Non-pigmented ciliary epithelial cell (primary cell): ENCODE results near the gene CMTM5.
"Not testable (repeated sequence)": the region's sequence is repeated elsewhere in the genome, so short reads cannot be mapped to it uniquely, and the experiment has no call there.

ENCODE experiments used
- DNase-seq: peaks from one replicate; pipeline ENCODE4 v3.0.0-alpha.2; 2010; ENCODE audit warnings: low read depth

Gene CMTM5

GRCh38 chr14:23415821-23416778, 39.3 kb downstream of the CMTM5 start:
- no peak for DNase-seq

DNA sequence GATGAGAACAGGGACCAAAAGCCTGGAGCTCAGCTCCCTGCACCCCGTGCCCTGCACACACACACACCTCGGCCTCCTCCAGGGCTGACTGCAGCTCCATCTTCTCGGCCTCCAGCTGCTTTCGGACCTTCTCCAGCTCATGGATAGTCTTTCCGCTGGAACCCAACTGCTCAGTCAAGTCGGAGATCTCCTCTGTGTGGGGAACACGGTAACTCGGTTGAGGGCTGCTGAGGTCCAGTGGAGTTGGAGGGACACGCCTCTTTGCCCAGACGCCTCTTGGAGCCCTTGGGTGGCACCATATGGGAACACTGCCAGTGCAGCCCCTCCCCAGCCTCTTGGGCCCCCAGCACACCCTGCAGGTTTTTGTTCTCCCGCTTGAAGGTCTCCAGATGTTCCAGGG, 40.0 kb downstream of the CMTM5 start:
- DNase-seq = no peak

DNA sequence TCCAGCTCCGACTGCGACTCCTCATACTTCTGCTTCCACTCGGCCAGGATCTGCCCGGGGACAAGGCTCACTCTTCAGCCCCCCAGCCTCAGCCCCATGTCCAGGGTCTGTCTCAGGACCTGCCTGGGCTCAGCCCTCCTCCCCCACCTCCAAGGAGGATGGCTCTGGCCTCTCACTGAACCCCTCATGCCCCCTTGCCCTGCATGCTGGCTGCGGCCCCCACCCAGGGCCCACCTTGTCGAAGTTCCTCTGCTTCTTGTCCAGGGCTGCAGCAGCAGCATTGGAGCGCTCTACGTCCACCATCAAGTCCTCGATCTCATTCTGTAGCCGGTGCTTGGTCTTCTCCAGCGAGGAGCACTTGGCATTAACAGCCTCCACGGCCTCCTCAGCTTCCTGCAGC, 40.4 kb downstream of the CMTM5 start:
- DNase-seq = not testable (repeated sequence)

- DNase-seq = no peak
These were observed 41.2 kb downstream of the CMTM5 start for GRCh38 chr14:23418021-23418420.

- DNase-seq = not testable (repeated sequence)
These were observed 42.8 kb downstream of the CMTM5 start for GRCh38 chr14:23419646-23420045.

- DNase-seq = no peak
These were observed 44.7 kb downstream of the CMTM5 start for GRCh38 chr14:23421594-23421993.

DNA sequence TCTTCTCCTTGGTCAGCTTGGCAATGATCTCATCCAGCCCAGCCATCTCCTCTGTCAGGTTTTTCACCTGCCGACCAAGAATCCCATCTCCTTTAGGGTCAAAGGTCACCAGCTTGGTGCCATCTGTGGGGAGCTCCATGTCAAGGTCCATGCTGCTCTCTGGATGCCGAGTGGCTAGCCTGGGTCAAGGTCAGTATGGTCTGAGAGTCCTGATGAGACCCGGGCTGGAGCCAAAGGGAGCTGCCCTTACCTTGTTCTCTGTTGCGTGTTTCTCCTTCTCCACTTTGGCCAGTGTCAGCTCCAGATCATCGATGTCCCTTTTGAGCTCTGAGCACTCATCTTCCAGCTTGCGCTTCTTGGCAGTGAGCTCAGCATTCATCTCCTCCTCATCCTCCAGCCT, 46.8 kb downstream of the CMTM5 start:
- DNase-seq = no peak

DNA sequence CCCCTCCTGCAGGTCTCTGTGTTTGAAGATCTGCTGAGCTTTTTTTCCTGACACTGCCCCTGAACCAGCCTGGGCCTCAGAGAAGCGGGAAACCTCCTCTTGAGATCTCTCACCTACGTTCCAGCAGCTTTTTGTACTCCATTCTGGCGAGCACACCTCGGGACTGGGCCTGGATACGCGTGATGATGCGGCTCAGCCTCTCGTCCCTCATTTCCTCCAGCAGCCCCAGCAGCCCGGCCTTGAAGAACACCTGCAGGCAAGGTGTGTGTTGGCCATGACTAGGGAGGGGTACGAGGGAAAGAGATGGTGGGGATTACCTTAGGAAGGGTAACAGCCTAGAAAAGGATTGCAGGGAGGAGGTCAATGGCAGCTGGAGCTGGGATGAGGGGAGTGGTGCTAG, 48.3 kb downstream of the CMTM5 start:
- no peak for DNase-seq

DNA sequence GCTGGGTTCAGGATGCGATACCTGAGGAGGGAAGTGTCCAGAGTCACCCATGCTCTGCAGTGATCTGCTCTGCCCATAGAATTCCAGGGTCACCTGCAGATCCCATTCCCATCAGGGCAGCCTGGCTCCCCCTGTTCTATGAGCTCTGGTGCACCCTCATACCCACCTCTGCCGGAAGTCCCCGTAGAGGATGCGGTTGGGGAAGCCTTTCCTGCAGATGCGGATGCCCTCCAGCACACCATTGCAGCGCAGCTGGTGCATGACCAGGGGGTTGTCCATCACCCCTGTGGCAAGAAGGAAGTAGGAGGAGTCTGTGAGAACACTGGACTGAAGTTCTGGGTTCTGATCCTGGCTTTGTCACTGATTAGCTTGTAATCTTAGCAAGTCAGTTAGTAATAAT, 49.0 kb downstream of the CMTM5 start:
- DNase-seq = not testable (repeated sequence)

GRCh38 chr14:23428686-23429495, 52.0 kb downstream of the CMTM5 start:
- DNase-seq = no peak
